Measurements from ENCODE around the gene SPATA33. TPM values are rescaled to one million over a fixed set of nuclear protein-coding genes. Genes with fewer than 3 reads are reported as not detected.

The SPATA33 gene
- 10 to 100 TPM in 1 of 6 experiments, 1 to 10 TPM in 5; 6.3 to 10.1 (median 7.8) TPM for total RNA-seq (2021; fragmentation: NEBNext Ultra II Directional; extraction: Animal tissue kit (Norgen Biotek cat#: 25700))
- long read RNA-seq, partial matches to known transcripts = 0 of 7 reads
- long read RNA-seq, other reads (novel, unspliced or antisense) = 2 of 7 reads

GRCh38 chr16:89657442-89658220, at the start of gene SPATA33, which contains the start of gene CHMP1A:
SPATA33 (plus strand) TSS chr16:89657836; CDS start chr16:89657912, 76 bp downstream.
CHMP1A (minus strand) TSS chr16:89657708; CDS start chr16:89657588, 120 bp downstream.
- H3K4me1 Mint-ChIP-seq (ENCODE audit: low read depth) = peaks cover 12% of the 10 kb centered on the region
- peaks cover 2% of the 10 kb centered on the region for H3K27me3 Mint-ChIP-seq (ENCODE audit: insufficient read depth)
- peaks cover 27% of the 10 kb centered on the region for H3K36me3 Mint-ChIP-seq (ENCODE audit: low read depth)
- peak within 1 kb of the TSS; percentile 92 for H3K27ac Mint-ChIP-seq
- peak within 1 kb of the TSS; percentile 96 for H3K4me3 Mint-ChIP-seq
- DNase-seq = peak; percentile 79
- H3K9me3 Mint-ChIP-seq = no peaks in the 10 kb centered on the region
- TF ChIP-seq, protein P1, sequence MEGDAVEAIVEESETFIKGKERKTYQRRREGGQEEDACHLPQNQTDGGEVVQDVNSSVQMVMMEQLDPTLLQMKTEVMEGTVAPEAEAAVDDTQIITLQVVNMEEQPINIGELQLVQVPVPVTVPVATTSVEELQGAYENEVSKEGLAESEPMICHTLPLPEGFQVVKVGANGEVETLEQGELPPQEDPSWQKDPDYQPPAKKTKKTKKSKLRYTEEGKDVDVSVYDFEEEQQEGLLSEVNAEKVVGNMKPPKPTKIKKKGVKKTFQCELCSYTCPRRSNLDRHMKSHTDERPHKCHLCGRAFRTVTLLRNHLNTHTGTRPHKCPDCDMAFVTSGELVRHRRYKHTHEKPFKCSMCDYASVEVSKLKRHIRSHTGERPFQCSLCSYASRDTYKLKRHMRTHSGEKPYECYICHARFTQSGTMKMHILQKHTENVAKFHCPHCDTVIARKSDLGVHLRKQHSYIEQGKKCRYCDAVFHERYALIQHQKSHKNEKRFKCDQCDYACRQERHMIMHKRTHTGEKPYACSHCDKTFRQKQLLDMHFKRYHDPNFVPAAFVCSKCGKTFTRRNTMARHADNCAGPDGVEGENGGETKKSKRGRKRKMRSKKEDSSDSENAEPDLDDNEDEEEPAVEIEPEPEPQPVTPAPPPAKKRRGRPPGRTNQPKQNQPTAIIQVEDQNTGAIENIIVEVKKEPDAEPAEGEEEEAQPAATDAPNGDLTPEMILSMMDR (IDR thresholded peaks at IDR 0.05) = no peak

GRCh38 chr16:89607937-89608740, 49.5 kb upstream of the SPATA33 start:
- Mint-ChIP-seq H3K27me3 (ENCODE audit: insufficient read depth) (peaks cover 12% of the 10 kb centered on the region; the same call in 1 of the 2 replicates), H3K4me1 (ENCODE audit: low read depth) (peaks cover 8% of the 10 kb centered on the region), H3K4me3 (no peak overlapping the region), H3K27ac (no peak overlapping the region), H3K36me3 (ENCODE audit: low read depth) (no peaks in the 10 kb centered on the region), H3K9me3 (no peaks in the 10 kb centered on the region)
- TF ChIP-seq, protein P1 (IDR thresholded peaks at IDR 0.05) = no peak
- DNase-seq = no peak

- DNase-seq = no peak
- no peaks in the 10 kb centered on the region for H3K36me3 Mint-ChIP-seq (ENCODE audit: low read depth)
- TF ChIP-seq, protein P1 (IDR thresholded peaks at IDR 0.05) = no peak
- H3K4me3 Mint-ChIP-seq = no peak overlapping the region
- H3K27ac Mint-ChIP-seq = no peak overlapping the region
- no peaks in the 10 kb centered on the region for H3K9me3 Mint-ChIP-seq
- peaks cover 7% of the 10 kb centered on the region; the same call in 1 of the 2 replicates for H3K4me1 Mint-ChIP-seq (ENCODE audit: low read depth)
- peaks cover 12% of the 10 kb centered on the region for H3K27me3 Mint-ChIP-seq (ENCODE audit: insufficient read depth)
Measured at GRCh38 chr16:89610108-89610453, 47.6 kb upstream of the SPATA33 start.

DNA sequence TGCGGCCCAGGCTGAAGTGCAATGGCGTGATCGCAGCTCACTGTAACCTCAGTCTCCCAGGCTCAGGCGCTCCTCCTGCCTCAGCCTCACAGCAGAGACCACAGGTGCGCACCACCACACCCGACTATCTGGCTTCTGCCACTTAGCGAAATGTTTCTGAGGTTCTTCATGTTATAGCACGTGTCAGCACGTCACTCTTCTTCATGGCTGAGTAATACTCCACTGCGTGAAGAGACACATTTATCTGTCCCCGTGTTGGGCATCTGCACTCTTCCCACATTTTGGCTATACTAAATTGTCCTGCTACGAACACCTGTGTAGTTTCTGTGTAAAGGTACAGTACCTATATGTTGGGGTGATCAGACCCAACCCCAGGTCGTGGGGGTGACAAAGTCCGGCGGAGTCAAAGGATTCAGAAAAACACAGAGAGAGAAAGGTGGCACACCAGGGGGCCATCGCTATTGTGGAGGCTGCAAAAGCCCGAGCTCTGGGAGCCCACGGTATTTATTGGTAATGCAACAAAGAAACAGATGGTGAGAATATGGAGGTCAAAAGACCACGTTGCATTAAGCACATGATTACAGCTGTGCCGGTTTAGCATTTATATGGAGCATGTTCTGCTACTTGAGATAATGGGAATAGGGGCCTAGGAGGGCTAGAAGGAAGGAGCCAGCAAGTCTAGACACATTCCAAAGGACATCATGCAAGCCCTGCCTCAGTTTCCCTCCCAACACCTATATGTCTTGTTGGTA, 45.0 kb upstream of the SPATA33 start:
- Mint-ChIP-seq H3K36me3 (ENCODE audit: low read depth) (no peaks in the 10 kb centered on the region), H3K27ac (no peak overlapping the region), H3K4me1 (ENCODE audit: low read depth) (peaks cover 13% of the 10 kb centered on the region), H3K9me3 (no peaks in the 10 kb centered on the region), H3K27me3 (ENCODE audit: insufficient read depth) (peaks cover 10% of the 10 kb centered on the region), H3K4me3 (no peak overlapping the region)
- TF ChIP-seq, protein P1 (IDR thresholded peaks at IDR 0.05) = no peak
- no peak for DNase-seq

Measured in HFFc6 (cell line).